Neuronal stem cell (in vitro differentiated cells): ENCODE data around the gene USO1.

Experiments used
- DNase-seq: peaks from one replicate; pipeline ENCODE4 v3.0.0-alpha.2; 2013; ENCODE audit warnings: low spot score
- H2AFZ ChIP-seq: one replicate; pipeline ENCODE4 v1.6.1; 2013; ENCODE audit warnings: mild to moderate bottlenecking, low read length, inconsistent platforms
- H2AK5ac ChIP-seq: 2 replicates; pipeline ENCODE4 v1.6.1; 2013; ENCODE audit warnings: low read depth, mild to moderate bottlenecking, inconsistent platforms, low read length, moderate library complexity, mixed read lengths
- H2BK120ac ChIP-seq: 2 replicates; pipeline ENCODE4 v1.6.1; 2013; ENCODE audit warnings: low read depth, mild to moderate bottlenecking, inconsistent platforms, low read length, moderate library complexity, mixed read lengths
- H2BK12ac ChIP-seq: one replicate; pipeline ENCODE4 v1.6.1; 2013; ENCODE audit warnings: low read length, inconsistent platforms
- H2BK15ac ChIP-seq: 2 replicates; pipeline ENCODE4 v1.6.1; 2013; ENCODE audit warnings: mild to moderate bottlenecking, low read length, inconsistent platforms, mixed read lengths
- H2BK5ac ChIP-seq: one replicate; pipeline ENCODE4 v1.6.1; 2013; ENCODE audit warnings: inconsistent platforms, mild to moderate bottlenecking, low read length, moderate library complexity
- H3K14ac ChIP-seq: one replicate; pipeline ENCODE4 v1.6.1; 2013; ENCODE audit warnings: low read length, inconsistent platforms
- H3K18ac ChIP-seq: 2 replicates; pipeline ENCODE4 v1.6.1; 2013; ENCODE audit warnings: low read length, inconsistent platforms
- H3K23ac ChIP-seq: 2 replicates; pipeline ENCODE4 v1.6.1; 2013; ENCODE audit warnings: low read depth, mild to moderate bottlenecking, mixed read lengths, low read length, inconsistent platforms; ENCODE audit not compliant: poor library complexity
- H3K27ac ChIP-seq: replicated peaks from 3 replicates; pipeline ENCODE4 v1.5.1; 2013; ENCODE audit warnings: low read length, inconsistent platforms
- H3K27me3 ChIP-seq, 3 experiments: 2 replicates each; pipeline ENCODE4 v1.6.1; 2013; ENCODE audit warnings: low read length in 3 of 3, mild to moderate bottlenecking in 2 of 3, inconsistent platforms in 1 of 3, low read depth in 1 of 3, mixed read lengths in 1 of 3, moderate library complexity in 1 of 3; ENCODE audit not compliant: control insufficient read depth in 3 of 3, insufficient read depth in 3 of 3
- H3K36me3 ChIP-seq, 2 donors: replicated peaks in 1 of 2; 2 replicates each; pipeline ENCODE4 v1.6.1; 2013; ENCODE audit warnings: low read length in 2 of 2; ENCODE audit not compliant: control insufficient read depth in 2 of 2, insufficient read depth in 2 of 2
- H3K4ac ChIP-seq: 2 replicates; pipeline ENCODE4 v1.6.1; 2013; ENCODE audit warnings: inconsistent platforms, mild to moderate bottlenecking, low read length, moderate library complexity
- H3K4me1 ChIP-seq, 2 donors: 1 replicate in 1 of 2; 2 replicates in 1 of 2; pipeline ENCODE4 v1.6.1; 2013; ENCODE audit warnings: low read length in 2 of 2, low read depth in 1 of 2; ENCODE audit not compliant: control insufficient read depth in 2 of 2, insufficient read depth in 1 of 2
- H3K4me2 ChIP-seq: one replicate; pipeline ENCODE4 v1.6.1; 2013; ENCODE audit warnings: mild to moderate bottlenecking, low read length, inconsistent platforms; ENCODE audit not compliant: insufficient read depth, poor library complexity, severe bottlenecking
- H3K4me3 ChIP-seq, 2 donors: 2 replicates each; pipeline ENCODE4 v1.5.1; 2013; ENCODE audit warnings: low read length in 2 of 2, mild to moderate bottlenecking in 2 of 2, inconsistent platforms in 1 of 2, moderate library complexity in 1 of 2
- H3K79me1 ChIP-seq: one replicate; pipeline ENCODE4 v1.6.1; 2013; ENCODE audit warnings: low read depth, mild to moderate bottlenecking, inconsistent platforms, low read length, moderate library complexity
- H3K9ac ChIP-seq: one replicate; pipeline ENCODE4 v1.6.1; 2013; ENCODE audit warnings: mild to moderate bottlenecking, low read depth, low read length, inconsistent platforms; ENCODE audit not compliant: poor library complexity
- H3K9me3 ChIP-seq, 2 donors: replicated peaks in 1 of 2; 2 replicates each; pipeline versions ENCODE3 to v1.6.1; 2013; ENCODE audit warnings: low read length in 2 of 2, mild to moderate bottlenecking in 2 of 2, inconsistent platforms in 1 of 2, low read depth in 1 of 2, mixed read lengths in 1 of 2, moderate library complexity in 1 of 2; ENCODE audit not compliant: control insufficient read depth in 2 of 2, insufficient read depth in 1 of 2
- H4K8ac ChIP-seq: one replicate; pipeline ENCODE4 v1.6.1; 2013; ENCODE audit warnings: low read depth, mild to moderate bottlenecking, inconsistent platforms, low read length, moderate library complexity
- H4K91ac ChIP-seq: one replicate; pipeline ENCODE4 v1.6.1; 2013; ENCODE audit warnings: low read length, low read depth, mild to moderate bottlenecking, inconsistent platforms; ENCODE audit not compliant: poor library complexity
- WGBS, 2 donors: extraction: QIAGEN DNeasy Blood & Tissue Kit; methylation state at CpG; one replicate each; pipeline ENCODE4 v1.1.7; 2013; ENCODE audit warnings: missing lambda C conversion rate in 2 of 2, mixed read lengths in 1 of 2; ENCODE audit not compliant: insufficient read length in 2 of 2, insufficient replicate concordance in 1 of 2; ENCODE audit errors: extremely low coverage in 2 of 2; 5-methylcytosine and 5-hydroxymethylcytosine counted together

Gene USO1

GRCh38 chr4:75679876-75680575 is 44.4 kb upstream of the USO1 start:
- Histone ChIP-seq H3K79me1 (no peaks in the 10 kb centered on the region), H2AK5ac (no peak overlapping the region), H3K18ac (no peak overlapping the region), H4K91ac (no peak overlapping the region), H3K4me1 (peaks cover 0 to 2% of the 10 kb centered on the region in 2 donors), H2AFZ (no peak overlapping the region), H3K23ac (no peak overlapping the region), H3K9ac (no peak overlapping the region), H3K9me3 (no peaks in the 10 kb centered on the region), H2BK12ac (no peak overlapping the region), H2BK120ac (no peak overlapping the region), H3K14ac (no peak overlapping the region), H4K8ac (no peak overlapping the region), H3K4ac (no peak overlapping the region), H3K27ac (no peak overlapping the region), H2BK5ac (no peak overlapping the region), H3K27me3 (no peaks in the 10 kb centered on the region), H3K4me3 (no peak overlapping the region), H3K4me2 (no peak overlapping the region), H3K36me3 (no peaks in the 10 kb centered on the region), H2BK15ac (no peak overlapping the region)
- WGBS, 2 donors, result no CpG with 5 or more reads among the region's 3 CpGs
- DNase-seq, result no peak

- Histone ChIP-seq H3K79me1 (no peaks in the 10 kb centered on the region), H3K14ac (no peak overlapping the region), H3K9ac (no peak overlapping the region), H2AFZ (no peak overlapping the region), H4K91ac (no peak overlapping the region), H3K4me1 (no peaks in the 10 kb centered on the region), H3K9me3 (peaks cover 4 to 9% of the 10 kb centered on the region in 2 donors), H2BK120ac (no peak overlapping the region), H3K27me3 (no peaks in the 10 kb centered on the region), H2BK15ac (no peak overlapping the region), H3K36me3 (peaks cover 0 to 2% of the 10 kb centered on the region in 2 donors), H2AK5ac (no peak overlapping the region), H3K23ac (no peak overlapping the region), H4K8ac (no peak overlapping the region), H2BK5ac (no peak overlapping the region), H3K4ac (no peak overlapping the region), H3K4me2 (no peak overlapping the region), H3K18ac (no peak overlapping the region), H2BK12ac (no peak overlapping the region), H3K4me3 (no peak overlapping the region), H3K27ac (no peak overlapping the region)
- no CpG with 5 or more reads among the region's 6 CpGs for WGBS, 2 donors
- no peak for DNase-seq
Observed at GRCh38 chr4:75683482-75684155, 40.8 kb upstream of the USO1 start.

- H3K27ac ChIP-seq, result no peak overlapping the region
- no peaks in the 10 kb centered on the region for H3K27me3 ChIP-seq
- no peak overlapping the region for H2AFZ ChIP-seq
- H3K18ac ChIP-seq, result no peak overlapping the region
- no peak overlapping the region for H2BK5ac ChIP-seq
- no peak for DNase-seq
- no peak overlapping the region for H2BK120ac ChIP-seq
- no peak overlapping the region for H3K4me2 ChIP-seq
- H3K14ac ChIP-seq, result no peak overlapping the region
- no CpG with 5 or more reads among the region's 2 CpGs for WGBS, 2 donors
- no peak overlapping the region for H2BK15ac ChIP-seq
- H4K8ac ChIP-seq, result no peak overlapping the region
- peaks cover 4 to 9% of the 10 kb centered on the region in 2 donors for H3K9me3 ChIP-seq
- peaks cover 0 to 2% of the 10 kb centered on the region in 2 donors for H3K36me3 ChIP-seq
- no peaks in the 10 kb centered on the region for H3K4me1 ChIP-seq
- no peak overlapping the region for H3K23ac ChIP-seq
- no peaks in the 10 kb centered on the region for H3K79me1 ChIP-seq
- no peak overlapping the region for H2BK12ac ChIP-seq
- no peak overlapping the region for H3K4me3 ChIP-seq
- no peak overlapping the region for H3K9ac ChIP-seq
- no peak overlapping the region for H3K4ac ChIP-seq
- H2AK5ac ChIP-seq, result no peak overlapping the region
- H4K91ac ChIP-seq, result no peak overlapping the region
Observed at GRCh38 chr4:75685546-75686189, 38.7 kb upstream of the USO1 start.

- no peak overlapping the region for H3K23ac ChIP-seq
- H3K27ac ChIP-seq, result no peak overlapping the region
- H3K36me3 ChIP-seq, result peaks cover 0 to 2% of the 10 kb centered on the region in 2 donors
- no peak overlapping the region for H4K8ac ChIP-seq
- H2BK15ac ChIP-seq, result no peak overlapping the region
- H3K4me1 ChIP-seq, result no peaks in the 10 kb centered on the region
- WGBS, 2 donors, result no CpG with 5 or more reads among the region's 3 CpGs
- H3K4ac ChIP-seq, result no peak overlapping the region
- H3K9me3 ChIP-seq, result peaks cover 4 to 9% of the 10 kb centered on the region in 2 donors
- no peaks in the 10 kb centered on the region for H3K27me3 ChIP-seq
- no peak overlapping the region for H2BK12ac ChIP-seq
- H3K4me2 ChIP-seq, result no peak overlapping the region
- no peaks in the 10 kb centered on the region for H3K79me1 ChIP-seq
- H4K91ac ChIP-seq, result no peak overlapping the region
- H2BK5ac ChIP-seq, result no peak overlapping the region
- DNase-seq, result no peak
- H2BK120ac ChIP-seq, result no peak overlapping the region
- H2AK5ac ChIP-seq, result no peak overlapping the region
- H3K4me3 ChIP-seq, result no peak overlapping the region
- no peak overlapping the region for H3K14ac ChIP-seq
- H3K18ac ChIP-seq, result no peak overlapping the region
- no peak overlapping the region for H3K9ac ChIP-seq
- H2AFZ ChIP-seq, result no peak overlapping the region
Observed at GRCh38 chr4:75686346-75686745, 38.0 kb upstream of the USO1 start.
